Measurements from ENCODE around the gene KL.

GRCh38 chr13:33114146-33114545 is 97.9 kb downstream of the KL start:
- TF ChIP-seq CTCF (IDR thresholded peaks at IDR 0.05) (no peak), POLR2A (IDR thresholded peaks at IDR 0.05) (no peak)

All from thyroid gland (tissue), 4 donors.